ENCODE measurements around the gene AZIN2.

DNA sequence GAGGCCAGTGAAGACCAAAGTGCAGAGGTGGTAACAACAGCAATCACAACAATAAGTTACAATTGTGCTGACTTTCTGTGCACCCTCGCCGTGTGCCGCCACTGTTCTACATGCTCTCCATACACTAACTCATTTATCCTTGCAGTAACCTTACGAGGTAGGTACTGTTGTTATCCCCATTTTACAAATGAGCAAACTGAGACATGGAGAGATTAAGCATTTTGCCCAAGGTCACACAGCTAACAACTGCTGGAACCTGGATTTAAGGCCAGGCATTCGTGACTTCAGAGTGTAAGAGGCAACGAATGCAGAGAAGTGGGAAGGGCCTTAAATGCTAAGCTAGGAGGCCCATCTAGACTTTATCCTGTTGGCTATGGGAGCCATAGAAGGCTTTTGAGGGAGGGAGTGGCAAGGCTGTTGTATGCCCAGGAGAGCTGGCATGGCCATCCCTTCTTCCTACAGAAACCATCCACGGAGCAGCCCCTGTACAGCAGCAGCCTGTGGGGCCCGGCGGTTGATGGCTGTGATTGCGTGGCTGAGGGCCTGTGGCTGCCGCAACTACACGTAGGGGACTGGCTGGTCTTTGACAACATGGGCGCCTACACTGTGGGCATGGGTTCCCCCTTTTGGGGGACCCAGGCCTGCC, 36.6 kb downstream of the AZIN2 start:
- no peak for TF ChIP-seq POLR2A (IDR thresholded peaks at IDR 0.05)
- TF ChIP-seq, protein P1, sequence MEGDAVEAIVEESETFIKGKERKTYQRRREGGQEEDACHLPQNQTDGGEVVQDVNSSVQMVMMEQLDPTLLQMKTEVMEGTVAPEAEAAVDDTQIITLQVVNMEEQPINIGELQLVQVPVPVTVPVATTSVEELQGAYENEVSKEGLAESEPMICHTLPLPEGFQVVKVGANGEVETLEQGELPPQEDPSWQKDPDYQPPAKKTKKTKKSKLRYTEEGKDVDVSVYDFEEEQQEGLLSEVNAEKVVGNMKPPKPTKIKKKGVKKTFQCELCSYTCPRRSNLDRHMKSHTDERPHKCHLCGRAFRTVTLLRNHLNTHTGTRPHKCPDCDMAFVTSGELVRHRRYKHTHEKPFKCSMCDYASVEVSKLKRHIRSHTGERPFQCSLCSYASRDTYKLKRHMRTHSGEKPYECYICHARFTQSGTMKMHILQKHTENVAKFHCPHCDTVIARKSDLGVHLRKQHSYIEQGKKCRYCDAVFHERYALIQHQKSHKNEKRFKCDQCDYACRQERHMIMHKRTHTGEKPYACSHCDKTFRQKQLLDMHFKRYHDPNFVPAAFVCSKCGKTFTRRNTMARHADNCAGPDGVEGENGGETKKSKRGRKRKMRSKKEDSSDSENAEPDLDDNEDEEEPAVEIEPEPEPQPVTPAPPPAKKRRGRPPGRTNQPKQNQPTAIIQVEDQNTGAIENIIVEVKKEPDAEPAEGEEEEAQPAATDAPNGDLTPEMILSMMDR (IDR thresholded peaks at IDR 0.05): no peak
